HepG2 (cell line): Measurements from ENCODE around the gene TPSB2. TPM values are rescaled to one million over a fixed set of nuclear protein-coding genes. Genes with fewer than 3 reads are reported as not detected.

Experiments used
- ATAC-seq: fragments of 200-7000 bp; cut with Tn5 transposase; 3 replicates; pipeline ENCODE4 v1.9.1; 2020; ENCODE audit warnings: mild to moderate bottlenecking, moderate library complexity
- BruUV-seq: library from RNA; stranded (reverse); fragments of 400-500 nt; replicated peaks from 2 replicates; lab custom pipeline; 2021; lab: Mats Ljungman, UMichigan
- CTCF ChIA-PET: fragments of 300-600 bp; formaldehyde crosslinking; extraction: SDS; loops from one replicate; lab custom pipeline; 2021; ENCODE audit warnings: low total read pairs, inconsistent platforms, low intra/inter-chr PET ratio; lab: Yijun Ruan, JAX
- POLR2A ChIA-PET: fragments of 350-600 bp; sonication (Branson Sonifier 250); formaldehyde crosslinking; loops from one replicate; lab custom pipeline; 2020; ENCODE audit warnings: antibody characterized with exemption, inconsistent platforms; lab: Yijun Ruan, JAX
- DNase-seq: peaks from one replicate; pipeline ENCODE4 v3.0.0-alpha.2; 2015; ENCODE audit warnings: low spot score
- FAIRE-seq: peaks from 3 replicates; lab custom pipeline; 2011; peaks lifted over from hg19 to GRCh38; lab: Jason Lieb, UNC
- H2AFZ ChIP-seq: one replicate; pipeline ENCODE4 v1.6.1; 2011; ENCODE audit warnings: low read length, inconsistent platforms
- H3K27ac ChIP-seq: fragments of 300-600 bp; 3 replicates; pipeline ENCODE4 v1.8.0; 2011; ENCODE audit warnings: mixed run types, mild to moderate bottlenecking, mixed read lengths, low read length, inconsistent platforms; ENCODE audit not compliant: insufficient read depth; ENCODE audit errors: extremely low read length
- H3K27me3 ChIP-seq, 2 experiments: fragments of 200-600 bp in 1 of 2; 2 replicates in 1 of 2; 3 replicates in 1 of 2; pipeline versions ENCODE4 v1.6.0 to v1.8.0; 2011; ENCODE audit warnings: low read length in 2 of 2, mild to moderate bottlenecking in 2 of 2, moderate library complexity in 2 of 2, inconsistent platforms in 1 of 2; ENCODE audit not compliant: insufficient read depth in 2 of 2, control insufficient read depth in 1 of 2
- H3K36me3 ChIP-seq, 2 experiments: fragments of 200-600 bp in 1 of 2; replicated peaks in 1 of 2; 2 replicates in 1 of 2; 3 replicates in 1 of 2; pipeline versions ENCODE4 v1.5.1 to v1.8.0; 2011; ENCODE audit warnings: low read length in 2 of 2, inconsistent platforms in 1 of 2; ENCODE audit not compliant: insufficient read depth in 2 of 2, control insufficient read depth in 1 of 2
- H3K4me1 ChIP-seq: 2 replicates; pipeline ENCODE4 v1.5.1; 2012; ENCODE audit warnings: low read length, inconsistent platforms; ENCODE audit not compliant: insufficient read depth
- H3K4me2 ChIP-seq: 2 replicates; pipeline ENCODE4 v1.6.0; 2011; ENCODE audit warnings: low read depth, low read length, inconsistent platforms
- H3K4me3 ChIP-seq, 3 experiments: fragments of 200-600 bp in 1 of 3; sonication (generic), shearing (Covaris generic) in 1 of 3; replicated peaks in 1 of 3; 2 replicates each; pipeline ENCODE4 v1.5.1; 2011 to 2016; ENCODE audit warnings: low read length in 3 of 3, inconsistent platforms in 2 of 3, low read depth in 2 of 3, mild to moderate bottlenecking in 2 of 3, control low read depth in 1 of 3, mixed read lengths in 1 of 3; ENCODE audit not compliant: insufficient read depth in 1 of 3
- H3K79me2 ChIP-seq: one replicate; pipeline ENCODE4 v1.6.1; 2011; ENCODE audit warnings: low read length, inconsistent platforms; ENCODE audit not compliant: insufficient read depth
- H3K9ac ChIP-seq: 2 replicates; pipeline ENCODE4 v1.6.0; 2011; ENCODE audit warnings: mild to moderate bottlenecking, low read depth, low read length, inconsistent platforms; ENCODE audit not compliant: insufficient read depth
- H3K9me3 ChIP-seq: 2 replicates; pipeline ENCODE4 v1.5.1; 2012; ENCODE audit warnings: mild to moderate bottlenecking, low read length
- H4K20me1 ChIP-seq: 2 replicates; pipeline ENCODE4 v1.6.0; 2011; ENCODE audit warnings: inconsistent platforms, mild to moderate bottlenecking, low read length, moderate library complexity; ENCODE audit not compliant: insufficient read depth
- ARNTL ChIP-seq: sonication (generic); formaldehyde crosslinking; IDR thresholded peaks from 2 replicates; pipeline ENCODE4 v1.4.0; 2020; ENCODE audit warnings: mild to moderate bottlenecking, missing genetic modification reagents
- RBFOX2 ChIP-seq: fragments of 200-400 bp; formaldehyde crosslinking; IDR thresholded peaks from 2 replicates; pipeline ENCODE4 v1.6.1; 2017; ENCODE audit warnings: low read depth, mild to moderate bottlenecking, low read length
- RXRA ChIP-seq: sonication (generic); formaldehyde crosslinking; IDR thresholded peaks from 2 replicates; pipeline ENCODE4 v1.5.1; 2020; ENCODE audit warnings: missing genetic modification reagents
- ZBTB10 ChIP-seq: sonication (generic); formaldehyde crosslinking; IDR thresholded peaks from 2 replicates; pipeline ENCODE4 v1.4.0; 2020; ENCODE audit warnings: missing genetic modification reagents, borderline replicate concordance
- ZNF383 ChIP-seq: sonication (generic); formaldehyde crosslinking; IDR thresholded peaks from 2 replicates; pipeline ENCODE4 v1.4.0; 2020; ENCODE audit warnings: missing genetic modification reagents, mild to moderate bottlenecking, borderline replicate concordance
- ZNF441 ChIP-seq: sonication (generic); formaldehyde crosslinking; IDR thresholded peaks from 2 replicates; pipeline ENCODE4 v1.7.0; 2021; ENCODE audit warnings: missing genetic modification reagents, borderline replicate concordance
- ZNF776 ChIP-seq: sonication (generic); formaldehyde crosslinking; IDR thresholded peaks from 2 replicates; pipeline ENCODE4 v1.4.0; 2020; ENCODE audit warnings: mild to moderate bottlenecking, missing genetic modification reagents
- WGBS: methylation state at CpG from one replicate; pipeline ENCODE4 v1.1.6; 2017; ENCODE audit warnings: low lambda C conversion rate; 5-methylcytosine and 5-hydroxymethylcytosine counted together
- in situ Hi-C: cut with HindIII; loops from 2 replicates; pipeline ENCODE4 v1.10.0; 2017; ENCODE audit warnings: low pct_unique_long_range_greater_than_20kb; ENCODE audit not compliant: extremely low pct_ligation_motif_present
- intact Hi-C: fragments of 100-400 bp; cut with micrococcal nuclease; formaldehyde crosslinking; loops from one replicate; pipeline ENCODE4 v1.10.0; 2022; ENCODE audit not compliant: unreplicated experiment
- polyA plus RNA-seq, 8 experiments: library from polyadenylated mRNA; depleted of rRNA in 3 of 8; stranded (reverse) in 7 of 8; unstranded in 1 of 8; fragments of >200 nt; fragmentation: Illumina TruSeq in 4 of 8; extraction: Trizol in 4 of 8; gene quantifications; 2 replicates each; pipeline versions ENCODE4 v1.2.1 to v1.2.3, GENCODE V29; 2011 to 2016; ENCODE audit warnings: low read depth in 4 of 8, missing spikeins in 1 of 8, mixed read lengths in 1 of 8; ENCODE audit not compliant: insufficient read depth in 1 of 8
- total RNA-seq, 5 experiments: library from RNA; depleted of rRNA; stranded (reverse); fragments of >200 nt; fragmentation: Illumina TruSeq; extraction: Trizol; gene quantifications; 2 replicates each; pipeline ENCODE4 v1.2.3, GENCODE V29; 2016; ENCODE audit warnings: low read depth in 1 of 5

Gene TPSB2
- total and polyA plus RNA-seq, 2 of the 13 experiments (the other 11 are each of a cell fraction or from before 2014, with no cell fraction given), result not detected

DNA sequence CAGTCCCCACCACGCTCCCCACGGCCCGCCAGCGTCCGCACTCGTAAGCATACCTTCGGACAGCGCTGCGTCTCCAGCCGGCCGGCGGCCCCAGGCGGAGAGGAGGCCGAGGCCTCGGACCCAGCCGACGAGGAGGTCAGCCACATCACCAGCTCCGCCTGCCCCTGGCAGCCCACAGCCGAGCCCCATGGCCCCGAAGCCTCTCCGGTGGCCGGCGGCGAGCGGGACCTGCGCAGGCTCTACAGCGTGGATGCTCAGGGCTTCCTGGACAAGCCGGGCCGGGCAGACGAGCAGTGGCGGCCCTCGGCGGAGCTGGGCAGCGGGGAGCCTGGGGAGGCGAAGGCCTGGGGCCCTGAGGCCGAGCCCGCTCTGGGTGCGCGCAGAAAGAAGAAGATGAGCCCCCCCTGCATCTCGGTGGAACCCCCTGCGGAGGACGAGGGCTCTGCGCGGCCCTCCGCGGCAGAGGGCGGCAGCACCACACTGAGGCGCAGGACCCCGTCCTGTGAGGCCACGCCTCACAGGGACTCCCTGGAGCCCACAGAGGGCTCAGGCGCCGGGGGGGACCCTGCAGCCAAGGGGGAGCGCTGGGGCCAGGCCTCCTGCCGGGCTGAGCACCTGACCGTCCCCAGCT lies 9.8 kb downstream of the TPSB2 start:
- Histone ChIP-seq H3K4me1 (peaks cover 3% of the 10 kb centered on the region), H3K4me2 (no peak overlapping the region), H4K20me1 (no peaks in the 10 kb centered on the region), H3K4me3 (no peak overlapping the region), H2AFZ (no peak overlapping the region), H3K9me3 (no peaks in the 10 kb centered on the region), H3K36me3 (no peaks in the 10 kb centered on the region; a peak in 1 of 5 replicates), H3K79me2 (no peaks in the 10 kb centered on the region), H3K9ac (no peak overlapping the region), H3K27ac (no peak overlapping the region), H3K27me3 (peaks cover 4 to 35% of the 10 kb centered on the region in 2 experiments; a peak in 3 of 5 replicates)
- no TSS peak for BruUV-seq
- in situ Hi-C loops (loop anchor here (25.0 kb wide), 1 partner anchor 408 kb away; the partner anchor contains the start of gene GNG13), intact Hi-C loops (no loop called here)
- POLR2A ChIA-PET, result no interaction called here
- 77% methylated on average over 11 of the region's 55 CpGs for WGBS
- ATAC-seq (no peak), FAIRE-seq (no peak), DNase-seq (no peak)
- CTCF ChIA-PET, result no interaction called here
- no peak for TF ChIP-seq RXRA (CRISPR knock-in tag)
- no peak for TF ChIP-seq ZNF383 (CRISPR knock-in tag)
- no peak for TF ChIP-seq ZNF441 (CRISPR knock-in tag)
- no peak for TF ChIP-seq ARNTL (CRISPR knock-in tag)

DNA sequence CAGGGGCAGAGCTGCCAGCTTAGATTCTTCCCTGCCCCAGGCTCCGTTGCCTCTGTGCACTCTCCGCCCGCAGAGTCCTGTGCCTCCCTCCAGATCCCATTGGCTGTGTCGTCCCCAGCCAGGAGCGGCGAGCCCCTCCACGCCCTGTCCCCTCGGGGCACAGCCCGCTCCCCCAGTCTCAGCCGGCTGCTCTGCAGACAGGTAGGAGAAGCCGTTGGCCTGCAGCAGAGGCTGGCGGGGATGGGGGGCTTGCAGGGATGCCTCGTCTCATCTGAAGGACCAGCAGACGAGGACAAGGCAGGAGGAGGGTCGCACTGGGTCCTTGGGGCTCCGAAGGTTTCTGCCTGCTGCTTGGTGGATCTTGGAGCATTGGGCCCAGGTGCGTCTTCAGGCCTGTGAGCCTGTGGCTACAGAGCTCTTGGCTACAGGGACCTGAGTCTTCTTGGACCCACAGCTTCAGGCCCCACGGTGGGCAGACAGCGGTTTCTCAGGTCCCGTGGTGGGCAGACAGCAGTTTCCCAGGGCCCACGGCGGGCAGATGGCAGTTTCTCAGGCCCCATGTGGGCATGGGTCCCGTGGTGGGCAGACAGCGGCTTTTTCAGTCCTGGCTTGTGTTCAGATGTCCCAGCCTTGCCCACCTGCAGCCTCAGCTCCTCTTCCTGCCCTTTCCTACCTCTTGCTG lies 10.9 kb downstream of the TPSB2 start:
- in situ Hi-C loops, result loop anchor here (25.0 kb wide), 1 partner anchor 407 kb away; the partner anchor contains the start of gene GNG13
- 78% methylated on average over 4 of the region's 24 CpGs for WGBS
- no peak for FAIRE-seq
- TF ChIP-seq ZBTB10 (CRISPR knock-in tag), result no peak
- no peak for TF ChIP-seq ZNF776 (CRISPR knock-in tag)
- no peak for TF ChIP-seq RBFOX2

More for the DNA sequence above, 10.9 kb downstream of the TPSB2 start:
- no peaks in the 10 kb centered on the region for H3K4me1 ChIP-seq
- ATAC-seq (no peak), DNase-seq (no peak)
- ChIA-PET POLR2A (no interaction called here), CTCF (no interaction called here)
- H3K36me3 ChIP-seq, result no peaks in the 10 kb centered on the region; a peak in 1 of 5 replicates
- H3K79me2 ChIP-seq, result no peaks in the 10 kb centered on the region
- no TSS peak for BruUV-seq
- H3K27ac ChIP-seq, result no peak overlapping the region
- H3K9ac ChIP-seq, result no peak overlapping the region
- peaks cover 0 to 26% of the 10 kb centered on the region in 2 experiments; a peak in 3 of 5 replicates for H3K27me3 ChIP-seq
- H3K9me3 ChIP-seq, result no peaks in the 10 kb centered on the region
- H3K4me3 ChIP-seq, result no peak overlapping the region
- H3K4me2 ChIP-seq, result no peak overlapping the region
- H2AFZ ChIP-seq, result no peak overlapping the region
- H4K20me1 ChIP-seq, result no peaks in the 10 kb centered on the region
- intact Hi-C loops, result no loop called here
